SK-N-SH treated with all-trans-retinoic acid at 6 μM for 48 hours (cell line): Measurements from ENCODE around the gene ARSK.

Source experiments
- ATAC-seq: fragments of 200-7000 bp; cut with Tn5 transposase; 3 replicates; pipeline ENCODE4 v1.9.1; 2020; ENCODE audit warnings: mild to moderate bottlenecking, moderate library complexity
- ARNTL ChIP-seq: fragments of 450-650 bp; formaldehyde crosslinking; IDR thresholded peaks from 2 replicates; pipeline ENCODE4 v1.5.0; 2020; ENCODE audit warnings: low read depth, mild to moderate bottlenecking, moderate library complexity, borderline replicate concordance
- CSDC2 ChIP-seq: fragments of 250-450 bp; sonication (Bioruptor Pico); IDR thresholded peaks from 2 replicates; pipeline ENCODE4 v1.5.0; 2020; ENCODE audit warnings: mild to moderate bottlenecking, moderate library complexity
- ESRRG ChIP-seq: fragments of 250-450 bp; sonication (Bioruptor Pico); IDR thresholded peaks from 2 replicates; pipeline ENCODE4 v1.6.1; 2021; ENCODE audit warnings: mild to moderate bottlenecking
- GLIS3 ChIP-seq: fragments of 250-450 bp; sonication (Bioruptor Pico); IDR thresholded peaks from 2 replicates; pipeline ENCODE4 v1.5.0; 2020; ENCODE audit warnings: mild to moderate bottlenecking, moderate library complexity
- ISL1 ChIP-seq: fragments of 250-450 bp; sonication (Bioruptor Pico); IDR thresholded peaks from 2 replicates; pipeline ENCODE4 v2.1.2; 2022; ENCODE audit warnings: mild to moderate bottlenecking, moderate library complexity
- OSR1 ChIP-seq: fragments of 250-450 bp; sonication (Bioruptor Pico); IDR thresholded peaks from 2 replicates; pipeline ENCODE4 v1.8.0; 2022; ENCODE audit warnings: moderate library complexity, mild to moderate bottlenecking, inconsistent platforms
- RARB ChIP-seq: fragments of 250-450 bp; sonication (Bioruptor Pico); IDR thresholded peaks from 2 replicates; pipeline ENCODE4 v1.8.0; 2021; ENCODE audit warnings: mild to moderate bottlenecking, moderate library complexity
- SNAI2 ChIP-seq: fragments of 250-450 bp; sonication (Bioruptor Pico); IDR thresholded peaks from 2 replicates; pipeline ENCODE4 v1.5.0; 2020; ENCODE audit warnings: mild to moderate bottlenecking, moderate library complexity
- TCF4 ChIP-seq: fragments of 250-450 bp; sonication (Bioruptor Pico); IDR thresholded peaks from 2 replicates; pipeline ENCODE4 v1.8.0; 2021; ENCODE audit warnings: mild to moderate bottlenecking, moderate library complexity, borderline replicate concordance
- TOX ChIP-seq: fragments of 250-450 bp; sonication (Bioruptor Pico); IDR thresholded peaks from 2 replicates; pipeline ENCODE4 v1.8.0; 2021; ENCODE audit warnings: mild to moderate bottlenecking, moderate library complexity, borderline replicate concordance
- TSHZ2 ChIP-seq: fragments of 250-450 bp; sonication (Bioruptor Pico); IDR thresholded peaks from 2 replicates; pipeline ENCODE4 v1.5.0; 2020; ENCODE audit warnings: mild to moderate bottlenecking, moderate library complexity
- ZC3H10 ChIP-seq: fragments of 250-450 bp; sonication (Bioruptor Pico); IDR thresholded peaks from 2 replicates; pipeline ENCODE4 v1.5.1; 2021; ENCODE audit warnings: mild to moderate bottlenecking, moderate library complexity
- ZFP3 ChIP-seq: fragments of 250-450 bp; sonication (Bioruptor Pico); IDR thresholded peaks from 2 replicates; pipeline ENCODE4 v1.5.0; 2020; ENCODE audit warnings: mild to moderate bottlenecking, moderate library complexity
- ZNF8 ChIP-seq: fragments of 450-650 bp; formaldehyde crosslinking; IDR thresholded peaks from 2 replicates; pipeline ENCODE4 v1.5.0; 2020; ENCODE audit warnings: mild to moderate bottlenecking, moderate library complexity
- TF ChIP-seq, protein P1 (sequence below): fragments of 250-450 bp; sonication (Bioruptor Pico); IDR thresholded peaks from 2 replicates; pipeline ENCODE4 v1.8.0; 2021; ENCODE audit warnings: low read depth, mild to moderate bottlenecking, moderate library complexity, borderline replicate concordance
- TF ChIP-seq, protein P2 (sequence below): fragments of 250-450 bp; sonication (Bioruptor Pico); IDR thresholded peaks from 2 replicates; pipeline ENCODE4 v1.8.0; 2020; ENCODE audit warnings: mild to moderate bottlenecking, moderate library complexity, borderline replicate concordance
- TF ChIP-seq, protein P3 (sequence below): fragments of 250-450 bp; sonication (Bioruptor Pico); IDR thresholded peaks from 2 replicates; pipeline ENCODE4 v1.5.1; 2020; ENCODE audit warnings: low read depth, mild to moderate bottlenecking, moderate library complexity

The ARSK gene

DNA sequence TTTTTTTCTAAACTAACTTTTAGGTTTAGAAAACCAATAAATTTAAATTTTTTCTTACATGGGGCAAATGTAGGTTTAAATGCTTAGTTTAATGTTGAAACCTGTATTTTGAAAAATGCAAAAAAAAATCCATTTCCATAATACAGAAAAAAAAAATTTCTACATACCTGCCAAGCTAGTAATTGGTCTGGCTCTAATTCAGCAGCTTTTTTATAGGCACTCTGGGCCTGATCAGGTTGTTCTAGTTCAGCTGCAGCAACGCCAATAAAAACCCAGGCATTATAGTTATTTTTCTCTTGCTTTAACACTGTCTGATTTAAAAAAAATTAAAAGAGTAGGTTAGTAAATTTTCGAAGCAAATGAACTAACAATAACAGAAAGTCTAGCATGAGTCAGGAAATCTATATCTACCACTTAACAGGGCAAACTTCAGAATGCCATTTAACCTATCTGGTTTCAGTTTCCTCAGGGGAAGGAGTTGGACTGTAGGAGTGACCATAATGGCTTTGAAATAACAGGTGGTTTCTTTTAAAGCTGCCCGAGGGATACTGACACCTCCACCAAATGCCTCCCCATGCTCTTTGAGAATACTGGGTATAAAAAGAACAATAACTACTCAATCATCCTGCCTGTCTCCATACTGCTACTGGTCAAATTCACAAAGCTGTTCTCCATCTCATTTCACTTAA is 11.7 kb upstream of the ARSK start (continued):
- TF ChIP-seq TSHZ2 (CRISPR knock-in tag) = no peak
- no peak for TF ChIP-seq TOX (CRISPR knock-in tag)
- TF ChIP-seq GLIS3 (CRISPR knock-in tag) = no peak
- TF ChIP-seq ZNF8 (CRISPR knock-in tag) = no peak
- TF ChIP-seq ARNTL = no peak
- TF ChIP-seq SNAI2 = no peak
- TF ChIP-seq ZC3H10 (CRISPR knock-in tag) = no peak
- no peak for TF ChIP-seq CSDC2
- TF ChIP-seq ESRRG (CRISPR knock-in tag) = no peak
- TF ChIP-seq RARB (CRISPR knock-in tag) = no peak
- no peak for TF ChIP-seq OSR1
- no peak for TF ChIP-seq TCF4 (CRISPR knock-in tag)

DNA sequence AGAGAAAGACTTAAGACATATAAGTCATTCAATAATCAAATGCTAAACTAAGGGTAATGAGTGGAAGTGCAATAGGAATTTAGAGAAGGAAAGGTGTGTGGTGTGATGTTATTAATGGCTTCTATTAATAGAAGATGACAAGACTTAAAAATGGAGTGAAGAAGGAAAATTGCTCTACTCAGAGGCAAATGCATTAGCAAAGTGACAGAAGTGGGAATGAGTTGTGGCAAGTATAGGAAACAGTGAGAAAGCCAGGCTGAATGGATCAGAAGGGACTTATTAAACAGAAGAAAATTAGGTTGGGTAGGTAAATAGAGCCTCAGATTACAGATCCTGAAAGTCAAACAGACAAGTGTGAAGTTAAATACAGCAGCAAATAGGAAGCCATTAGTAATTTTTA is 5.9 kb upstream of the ARSK start:
- TF ChIP-seq SNAI2 = no peak
- no peak for TF ChIP-seq CSDC2
- no peak for TF ChIP-seq ZNF8 (CRISPR knock-in tag)
- no peak for TF ChIP-seq TSHZ2 (CRISPR knock-in tag)
- TF ChIP-seq, protein P1, sequence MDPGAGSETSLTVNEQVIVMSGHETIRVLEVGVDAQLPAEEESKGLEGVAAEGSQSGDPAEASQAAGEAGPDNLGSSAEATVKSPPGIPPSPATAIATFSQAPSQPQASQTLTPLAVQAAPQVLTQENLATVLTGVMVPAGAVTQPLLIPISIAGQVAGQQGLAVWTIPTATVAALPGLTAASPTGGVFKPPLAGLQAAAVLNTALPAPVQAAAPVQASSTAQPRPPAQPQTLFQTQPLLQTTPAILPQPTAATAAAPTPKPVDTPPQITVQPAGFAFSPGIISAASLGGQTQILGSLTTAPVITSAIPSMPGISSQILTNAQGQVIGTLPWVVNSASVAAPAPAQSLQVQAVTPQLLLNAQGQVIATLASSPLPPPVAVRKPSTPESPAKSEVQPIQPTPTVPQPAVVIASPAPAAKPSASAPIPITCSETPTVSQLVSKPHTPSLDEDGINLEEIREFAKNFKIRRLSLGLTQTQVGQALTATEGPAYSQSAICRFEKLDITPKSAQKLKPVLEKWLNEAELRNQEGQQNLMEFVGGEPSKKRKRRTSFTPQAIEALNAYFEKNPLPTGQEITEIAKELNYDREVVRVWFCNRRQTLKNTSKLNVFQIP (CRISPR knock-in tag) = no peak
- TF ChIP-seq ARNTL = no peak
- no peak for ATAC-seq

GRCh38 chr5:95554331-95554646 is 612 bp upstream of the ARSK start:
- peak; percentile 51; the same call in 2 of the 3 replicates for ATAC-seq
- TF ChIP-seq, protein P2, sequence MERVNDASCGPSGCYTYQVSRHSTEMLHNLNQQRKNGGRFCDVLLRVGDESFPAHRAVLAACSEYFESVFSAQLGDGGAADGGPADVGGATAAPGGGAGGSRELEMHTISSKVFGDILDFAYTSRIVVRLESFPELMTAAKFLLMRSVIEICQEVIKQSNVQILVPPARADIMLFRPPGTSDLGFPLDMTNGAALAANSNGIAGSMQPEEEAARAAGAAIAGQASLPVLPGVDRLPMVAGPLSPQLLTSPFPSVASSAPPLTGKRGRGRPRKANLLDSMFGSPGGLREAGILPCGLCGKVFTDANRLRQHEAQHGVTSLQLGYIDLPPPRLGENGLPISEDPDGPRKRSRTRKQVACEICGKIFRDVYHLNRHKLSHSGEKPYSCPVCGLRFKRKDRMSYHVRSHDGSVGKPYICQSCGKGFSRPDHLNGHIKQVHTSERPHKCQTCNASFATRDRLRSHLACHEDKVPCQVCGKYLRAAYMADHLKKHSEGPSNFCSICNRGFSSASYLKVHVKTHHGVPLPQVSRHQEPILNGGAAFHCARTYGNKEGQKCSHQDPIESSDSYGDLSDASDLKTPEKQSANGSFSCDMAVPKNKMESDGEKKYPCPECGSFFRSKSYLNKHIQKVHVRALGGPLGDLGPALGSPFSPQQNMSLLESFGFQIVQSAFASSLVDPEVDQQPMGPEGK (CRISPR knock-in tag) = no peak
- TF ChIP-seq, all 23 proteins: peak for 0

- no peak for ATAC-seq
- TF ChIP-seq ZC3H10 (CRISPR knock-in tag) = no peak
- TF ChIP-seq CSDC2 = no peak
- TF ChIP-seq ISL1 (CRISPR knock-in tag) = no peak
- TF ChIP-seq OSR1 = no peak
- no peak for TF ChIP-seq ZNF8 (CRISPR knock-in tag)
- TF ChIP-seq TOX (CRISPR knock-in tag) = no peak
These were observed 652 bp downstream of the ARSK start for GRCh38 chr5:95555553-95555952.

GRCh38 chr5:95557841-95558240 is 2.9 kb downstream of the ARSK start:
- no peak for ATAC-seq
- no peak for TF ChIP-seq GLIS3 (CRISPR knock-in tag)
- no peak for TF ChIP-seq ZFP3 (CRISPR knock-in tag)
- TF ChIP-seq, protein P3, sequence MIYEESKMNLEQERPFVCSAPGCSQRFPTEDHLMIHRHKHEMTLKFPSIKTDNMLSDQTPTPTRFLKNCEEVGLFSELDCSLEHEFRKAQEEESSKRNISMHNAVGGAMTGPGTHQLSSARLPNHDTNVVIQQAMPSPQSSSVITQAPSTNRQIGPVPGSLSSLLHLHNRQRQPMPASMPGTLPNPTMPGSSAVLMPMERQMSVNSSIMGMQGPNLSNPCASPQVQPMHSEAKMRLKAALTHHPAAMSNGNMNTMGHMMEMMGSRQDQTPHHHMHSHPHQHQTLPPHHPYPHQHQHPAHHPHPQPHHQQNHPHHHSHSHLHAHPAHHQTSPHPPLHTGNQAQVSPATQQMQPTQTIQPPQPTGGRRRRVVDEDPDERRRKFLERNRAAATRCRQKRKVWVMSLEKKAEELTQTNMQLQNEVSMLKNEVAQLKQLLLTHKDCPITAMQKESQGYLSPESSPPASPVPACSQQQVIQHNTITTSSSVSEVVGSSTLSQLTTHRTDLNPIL (CRISPR knock-in tag) = no peak
- TF ChIP-seq, all 23 proteins: peak for 0
